SH-SY5Y (cell line): ENCODE data around the gene AURKB.

Experiments
- GATA2 ChIP-seq: IDR thresholded peaks from 2 replicates; pipeline ENCODE4 v1.6.1; 2011; ENCODE audit warnings: mild to moderate bottlenecking, low read depth, low read length
- GATA3 ChIP-seq: IDR thresholded peaks from 2 replicates; pipeline ENCODE4 v1.6.1; 2011; ENCODE audit warnings: low read depth, mild to moderate bottlenecking, low read length, moderate library complexity

The AURKB gene

GRCh38 chr17:8234361-8235270 is 24.2 kb upstream of the AURKB start:
- TF ChIP-seq GATA3 (no peak), GATA2 (no peak)

DNA sequence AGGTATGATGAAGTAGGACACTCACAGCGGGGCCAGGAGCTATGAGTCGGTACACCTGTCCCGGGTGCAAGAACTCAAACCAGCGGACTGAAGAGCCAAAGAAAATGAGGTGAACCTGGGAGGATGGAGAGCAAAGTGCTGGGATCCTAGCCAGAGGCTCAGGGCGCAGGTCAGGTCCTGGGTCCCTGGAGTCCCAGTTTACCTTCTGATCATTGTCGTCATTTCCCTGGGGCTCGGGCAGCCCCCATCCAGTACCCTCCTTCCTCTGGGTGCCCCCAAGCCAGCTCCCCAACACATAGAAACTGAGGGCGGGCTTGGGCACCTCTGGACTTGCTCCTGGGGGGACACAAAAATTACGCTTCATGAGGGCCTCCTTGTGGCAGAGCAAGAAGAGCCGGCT is 21.3 kb upstream of the AURKB start:
- TF ChIP-seq GATA2 (no peak), GATA3 (no peak)

- TF ChIP-seq GATA3 (no peak), GATA2 (no peak)
Observed at GRCh38 chr17:8227238-8227581, 16.8 kb upstream of the AURKB start.

DNA sequence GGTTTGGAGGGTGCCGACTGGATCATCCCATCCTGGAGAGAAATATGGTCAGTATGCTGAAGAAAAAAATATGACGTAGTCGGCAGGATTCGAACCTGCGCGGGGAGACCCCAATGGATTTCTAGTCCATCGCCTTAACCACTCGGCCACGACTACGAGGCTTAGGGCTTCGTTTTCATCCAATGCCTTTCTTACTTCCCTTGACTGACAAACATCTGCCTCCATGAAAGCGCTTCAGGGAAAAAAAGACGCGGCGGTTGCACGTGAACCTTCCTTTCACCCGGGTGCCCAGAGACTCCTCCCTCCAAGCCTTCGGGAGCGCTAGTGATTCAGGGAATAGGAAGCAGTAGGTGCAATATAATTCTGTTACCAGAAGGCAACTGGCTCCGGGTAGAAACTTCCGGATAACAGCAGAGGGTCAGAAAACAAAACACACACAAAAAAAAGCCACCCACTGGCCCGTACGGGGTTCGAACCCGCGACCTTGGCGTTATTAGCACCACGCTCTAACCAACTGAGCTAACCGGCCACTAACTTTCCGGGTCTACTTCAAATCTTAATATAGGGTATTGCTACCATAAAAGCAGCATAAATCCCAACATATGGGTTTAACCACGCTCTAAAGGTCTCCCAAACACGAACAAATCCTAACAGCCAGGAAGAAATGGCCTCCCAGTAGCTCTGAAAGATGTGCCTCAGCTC is 16.3 kb upstream of the AURKB start:
- TF ChIP-seq GATA3 (no peak), GATA2 (0 out of 2 replicates have a peak, but pooled peaks have one; percentile 8)

DNA sequence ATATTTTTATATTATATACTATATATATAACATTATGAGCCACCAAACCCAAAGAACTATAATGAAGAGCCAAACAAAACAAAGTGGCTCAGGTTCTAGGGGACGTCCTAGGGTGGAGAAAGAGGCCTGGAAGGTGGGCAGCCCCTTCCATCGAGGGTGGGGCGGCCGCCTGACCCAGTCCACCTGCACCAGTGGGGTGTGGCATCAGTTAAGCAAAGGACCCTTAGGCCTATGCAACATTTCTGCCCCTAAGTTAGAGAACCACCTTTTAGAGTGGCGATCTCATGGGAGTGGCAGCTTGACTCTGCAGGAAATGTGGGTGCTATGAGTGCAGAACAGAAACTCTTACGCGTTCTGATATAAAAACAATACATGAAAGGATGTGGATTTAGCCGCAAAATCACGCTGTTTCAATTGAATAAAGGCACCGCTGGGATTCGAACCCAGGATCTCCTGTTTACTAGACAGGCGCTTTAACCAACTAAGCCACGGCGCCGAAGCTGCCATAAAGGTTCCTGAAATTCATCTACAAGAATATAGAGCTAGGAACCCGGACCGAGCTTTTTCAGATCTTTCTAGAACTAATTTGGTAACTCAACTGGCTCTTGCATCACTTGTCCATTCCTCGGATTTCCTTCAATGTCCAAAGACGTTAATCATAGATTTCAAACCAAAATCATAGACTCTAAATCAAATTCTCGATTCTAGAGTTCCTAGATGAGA is 15.6 kb upstream of the AURKB start:
- TF ChIP-seq GATA3 = no peak
- TF ChIP-seq GATA2 = no peak

DNA sequence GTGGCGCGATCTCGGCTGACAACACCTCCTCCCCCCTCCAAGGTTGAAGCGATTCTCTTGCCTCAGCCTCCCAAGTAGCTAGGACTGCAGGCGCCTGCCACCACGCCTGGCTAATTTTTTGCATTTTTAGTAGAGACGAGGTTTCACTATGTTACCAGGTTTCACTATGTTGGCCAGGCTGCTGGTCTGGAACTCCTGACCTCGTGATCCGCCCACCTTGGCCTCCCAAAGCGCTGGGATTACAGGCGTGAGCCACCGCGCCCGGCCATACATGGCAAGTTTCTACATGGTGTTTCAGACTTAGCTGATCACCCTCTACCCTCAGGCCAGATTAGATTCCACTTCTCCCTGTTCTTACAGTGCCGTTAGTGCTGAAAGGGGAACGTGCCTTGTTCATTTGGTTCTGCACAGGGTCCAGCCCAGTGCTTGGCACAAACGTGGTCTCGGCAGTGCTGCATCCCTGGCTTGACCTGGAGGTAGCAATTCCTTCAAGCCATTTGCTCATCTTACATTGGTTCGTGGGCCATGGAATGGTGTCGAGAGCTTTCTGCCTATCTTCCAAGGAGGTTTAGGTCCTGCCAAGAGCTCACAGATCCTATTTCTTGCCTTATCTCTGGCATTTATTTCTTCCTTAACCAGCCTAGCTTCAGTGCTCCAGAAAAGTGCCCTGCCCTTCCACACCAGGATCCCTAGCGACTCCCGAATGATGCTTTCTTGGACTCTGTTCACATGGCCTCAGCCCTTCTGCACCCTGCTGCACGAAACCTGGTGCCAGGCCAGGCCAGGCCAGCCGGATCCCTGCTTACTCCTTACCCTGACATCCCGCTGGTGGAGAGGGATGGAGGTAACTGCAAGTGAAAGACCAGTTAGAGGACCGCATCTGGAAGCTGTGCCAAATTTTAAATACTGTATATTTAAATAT is 14.8 kb upstream of the AURKB start:
- TF ChIP-seq GATA2 (no peak), GATA3 (no peak)

DNA sequence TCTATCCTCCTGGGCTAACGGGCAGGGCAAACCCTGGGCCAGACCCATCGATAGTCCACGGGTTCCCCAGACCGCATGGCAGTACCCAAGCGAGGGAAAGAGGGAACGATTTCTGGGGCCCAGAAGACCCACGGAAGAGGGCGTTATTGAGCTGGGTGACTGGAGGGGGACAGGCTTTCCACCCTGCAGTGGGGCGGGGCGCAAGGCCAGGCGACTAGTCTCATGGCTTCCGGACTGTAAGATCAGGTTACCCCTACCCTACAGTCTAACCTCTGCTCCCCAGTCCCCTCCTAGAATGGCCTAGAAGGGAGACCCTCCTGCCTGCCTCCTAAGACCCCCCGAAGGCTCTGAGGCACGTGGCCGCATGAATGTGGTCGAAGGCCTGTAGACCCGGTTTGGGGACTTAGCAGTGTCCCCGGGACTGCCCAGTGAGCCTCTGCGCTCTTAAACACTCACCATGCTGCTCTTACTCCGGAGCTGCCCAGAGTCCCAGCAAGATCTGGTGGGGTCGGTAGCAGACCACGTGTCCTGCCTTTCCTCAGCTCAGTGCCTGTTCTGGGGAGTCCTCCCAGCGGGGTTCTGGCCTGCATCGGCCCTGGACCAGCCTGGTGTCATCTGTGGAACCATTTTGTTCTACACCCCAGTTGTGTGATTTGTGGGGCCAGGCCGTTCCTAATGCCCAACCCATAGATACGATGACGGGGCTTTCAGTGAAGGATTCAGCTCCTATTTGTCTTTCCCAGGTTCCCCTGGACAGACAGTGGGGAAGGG is 13.2 kb upstream of the AURKB start:
- TF ChIP-seq GATA3 (no peak), GATA2 (no peak; the same call in 1 of the 2 replicates)

- TF ChIP-seq GATA2 (no peak), GATA3 (no peak)
Observed at GRCh38 chr17:8222630-8223355, 12.4 kb upstream of the AURKB start.

- TF ChIP-seq GATA2 (no peak), GATA3 (no peak)
Observed at GRCh38 chr17:8222380-8222629, 11.9 kb upstream of the AURKB start.

DNA sequence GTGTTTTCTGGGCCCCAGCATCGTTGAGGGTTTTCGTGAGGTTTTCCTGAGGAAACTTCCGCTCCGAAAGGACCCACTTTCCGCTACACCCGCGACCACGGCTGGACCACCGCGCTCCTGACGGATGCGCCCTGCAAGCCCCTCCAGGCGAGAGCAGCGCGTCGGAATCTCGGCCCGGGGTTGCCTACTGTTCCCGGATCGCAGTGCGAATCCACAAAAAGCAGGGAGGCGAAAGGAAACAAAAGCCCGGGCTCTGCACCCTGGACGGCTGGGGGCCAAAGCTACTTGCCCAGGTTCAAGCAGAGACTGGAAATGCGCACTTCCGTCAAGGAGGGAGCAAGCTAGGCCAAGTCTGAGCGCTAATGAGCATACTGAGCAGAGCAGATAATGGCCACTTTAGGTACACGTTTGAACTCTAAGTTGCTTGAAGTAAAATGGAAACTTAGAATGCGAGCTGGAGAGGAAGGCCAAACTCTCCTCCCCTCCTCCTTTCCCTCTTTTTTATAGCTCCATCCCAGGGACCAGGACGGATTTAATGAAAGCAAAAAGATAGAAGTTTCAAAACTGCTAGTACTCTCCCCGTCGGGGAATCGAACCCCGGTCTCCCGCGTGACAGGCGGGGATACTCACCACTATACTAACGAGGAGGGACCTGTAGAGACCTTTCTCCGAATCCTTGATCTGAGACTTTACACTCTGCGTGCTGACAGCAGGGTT is 11.4 kb upstream of the AURKB start:
- no peak for TF ChIP-seq GATA2
- no peak for TF ChIP-seq GATA3

GRCh38 chr17:8220783-8221662 is 10.6 kb upstream of the AURKB start:
- TF ChIP-seq GATA2 = no peak
- no peak for TF ChIP-seq GATA3
